ENCODE results near the gene MPZL1.

The MPZL1 gene

DNA sequence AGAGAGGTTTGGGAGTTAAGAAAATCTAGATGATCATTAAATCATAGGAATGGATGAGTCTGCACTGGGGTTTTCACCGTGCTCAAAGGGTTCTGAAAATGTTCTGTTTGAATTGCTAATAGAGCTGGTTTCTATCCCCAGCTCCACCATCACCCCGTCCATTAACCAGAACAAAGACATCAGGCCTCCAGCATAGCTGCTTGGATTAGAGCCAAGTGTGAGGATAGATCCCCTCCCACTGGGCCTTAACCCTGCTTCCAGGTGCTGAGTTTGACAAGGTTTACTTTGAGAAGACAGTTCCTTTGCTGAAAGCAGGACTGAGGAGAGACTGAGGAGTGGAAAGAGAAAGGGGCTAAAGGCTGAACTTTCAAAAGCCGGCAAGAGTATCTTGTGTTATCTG lies 48.3 kb downstream of the MPZL1 start:
- Histone ChIP-seq H2AFZ (ENCODE audit: low read depth, low read length) (no peak overlapping the region), H3K27me3 (ENCODE audit: insufficient read depth, low read length) (no peaks in the 10 kb centered on the region), H3K4me1 (ENCODE audit: insufficient read depth, low read length) (no peaks in the 10 kb centered on the region), H3K9me3 (ENCODE audit: low read length) (no peaks in the 10 kb centered on the region), H3K36me3 (ENCODE audit: insufficient read depth, low read length) (peaks cover 54% of the 10 kb centered on the region), H3K4me3 (ENCODE audit: low read length) (no peak overlapping the region)

DNA sequence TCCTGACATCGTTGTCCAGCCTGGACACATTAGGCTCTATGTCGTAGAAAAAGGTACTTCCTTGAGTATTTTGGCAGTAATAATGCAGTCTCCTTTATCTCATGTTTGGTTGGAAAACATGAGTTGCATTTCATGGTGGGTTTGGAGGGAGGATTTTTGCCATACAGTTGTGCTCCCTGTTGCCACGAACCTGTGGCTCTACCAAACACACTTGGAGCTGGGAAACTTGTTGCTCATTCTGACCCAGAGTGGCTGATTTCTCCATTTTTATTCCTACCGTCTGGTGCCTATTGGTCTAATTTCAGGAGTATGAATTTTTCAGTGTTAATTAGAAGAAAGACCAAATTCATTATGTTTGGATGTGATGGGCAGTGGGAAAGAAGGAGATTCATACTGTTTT lies 50.7 kb downstream of the MPZL1 start:
- H3K4me1 ChIP-seq (ENCODE audit: insufficient read depth, low read length): no peaks in the 10 kb centered on the region
- no peak overlapping the region for H2AFZ ChIP-seq (ENCODE audit: low read depth, low read length)
- peaks cover 61% of the 10 kb centered on the region for H3K36me3 ChIP-seq (ENCODE audit: insufficient read depth, low read length)
- no peaks in the 10 kb centered on the region for H3K9me3 ChIP-seq (ENCODE audit: low read length)
- no peaks in the 10 kb centered on the region for H3K27me3 ChIP-seq (ENCODE audit: insufficient read depth, low read length)
- H3K4me3 ChIP-seq (ENCODE audit: low read length): no peak overlapping the region

DNA sequence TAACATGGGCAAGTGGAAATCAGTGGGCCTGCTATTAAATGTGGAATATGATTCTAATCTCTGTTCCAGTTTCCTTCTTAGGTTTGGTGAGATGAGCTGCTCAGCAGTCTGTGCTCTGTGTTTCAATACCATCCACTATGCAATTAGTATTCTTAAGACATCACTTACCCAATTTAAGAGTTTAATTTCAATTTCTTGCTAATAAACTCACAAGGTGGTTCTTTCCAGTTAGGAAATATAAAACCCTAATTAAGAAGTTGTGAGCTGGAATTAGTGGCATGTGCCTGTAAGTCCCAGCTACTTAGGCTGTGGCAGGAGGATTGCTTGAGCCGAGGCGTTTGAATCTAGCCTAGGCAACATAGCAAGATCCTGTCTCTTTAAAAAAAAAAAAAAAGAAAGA lies 51.7 kb downstream of the MPZL1 start:
- H3K4me3 ChIP-seq (ENCODE audit: low read length): no peak overlapping the region
- H2AFZ ChIP-seq (ENCODE audit: low read depth, low read length): no peak overlapping the region
- no peaks in the 10 kb centered on the region for H3K9me3 ChIP-seq (ENCODE audit: low read length)
- H3K27me3 ChIP-seq (ENCODE audit: insufficient read depth, low read length): no peaks in the 10 kb centered on the region
- H3K36me3 ChIP-seq (ENCODE audit: insufficient read depth, low read length): peaks cover 62% of the 10 kb centered on the region
- H3K4me1 ChIP-seq (ENCODE audit: insufficient read depth, low read length): no peaks in the 10 kb centered on the region

- Histone ChIP-seq H3K9me3 (ENCODE audit: low read length) (no peaks in the 10 kb centered on the region), H3K27me3 (ENCODE audit: insufficient read depth, low read length) (no peaks in the 10 kb centered on the region), H3K4me3 (ENCODE audit: low read length) (no peak overlapping the region), H2AFZ (ENCODE audit: low read depth, low read length) (no peak overlapping the region), H3K36me3 (ENCODE audit: insufficient read depth, low read length) (peaks cover 55% of the 10 kb centered on the region), H3K4me1 (ENCODE audit: insufficient read depth, low read length) (no peaks in the 10 kb centered on the region)
These were observed 52.9 kb downstream of the MPZL1 start for GRCh38 chr1:167774710-167775109.

DNA sequence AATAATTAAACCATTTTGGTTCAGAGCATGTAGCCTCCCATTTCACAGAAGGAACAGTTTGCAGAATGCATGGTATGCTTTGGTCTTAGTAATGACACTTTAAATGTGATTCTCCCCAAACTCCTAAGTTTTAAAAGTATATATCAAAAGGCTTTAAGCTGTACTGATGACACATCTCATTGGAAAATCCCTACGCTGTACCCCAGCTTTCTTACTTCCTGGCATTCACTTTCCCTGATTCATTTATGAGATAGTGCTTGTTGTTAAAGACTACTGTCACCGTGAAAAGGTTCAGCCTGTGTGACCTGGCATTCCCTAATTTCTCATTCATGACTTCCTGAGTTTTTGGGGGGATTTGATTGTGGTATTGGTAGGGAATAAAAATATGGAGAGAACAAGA lies 53.4 kb downstream of the MPZL1 start:
- H3K36me3 ChIP-seq (ENCODE audit: insufficient read depth, low read length): peaks cover 56% of the 10 kb centered on the region

GRCh38 chr1:167776151-167776550 lies 54.4 kb downstream of the MPZL1 start:
- H3K4me3 ChIP-seq (ENCODE audit: low read length): no peak overlapping the region
- no peaks in the 10 kb centered on the region for H3K4me1 ChIP-seq (ENCODE audit: insufficient read depth, low read length)
- peaks cover 2% of the 10 kb centered on the region for H3K9me3 ChIP-seq (ENCODE audit: low read length)
- H3K27me3 ChIP-seq (ENCODE audit: insufficient read depth, low read length): no peaks in the 10 kb centered on the region
- H2AFZ ChIP-seq (ENCODE audit: low read depth, low read length): no peak overlapping the region
- H3K36me3 ChIP-seq (ENCODE audit: insufficient read depth, low read length): peaks cover 55% of the 10 kb centered on the region

More for the DNA sequence above, 53.4 kb downstream of the MPZL1 start:
- no peaks in the 10 kb centered on the region for H3K9me3 ChIP-seq (ENCODE audit: low read length)
- no peak overlapping the region for H2AFZ ChIP-seq (ENCODE audit: low read depth, low read length)
- H3K4me3 ChIP-seq (ENCODE audit: low read length): no peak overlapping the region
- no peaks in the 10 kb centered on the region for H3K27me3 ChIP-seq (ENCODE audit: insufficient read depth, low read length)
- no peaks in the 10 kb centered on the region for H3K4me1 ChIP-seq (ENCODE audit: insufficient read depth, low read length)

DNA sequence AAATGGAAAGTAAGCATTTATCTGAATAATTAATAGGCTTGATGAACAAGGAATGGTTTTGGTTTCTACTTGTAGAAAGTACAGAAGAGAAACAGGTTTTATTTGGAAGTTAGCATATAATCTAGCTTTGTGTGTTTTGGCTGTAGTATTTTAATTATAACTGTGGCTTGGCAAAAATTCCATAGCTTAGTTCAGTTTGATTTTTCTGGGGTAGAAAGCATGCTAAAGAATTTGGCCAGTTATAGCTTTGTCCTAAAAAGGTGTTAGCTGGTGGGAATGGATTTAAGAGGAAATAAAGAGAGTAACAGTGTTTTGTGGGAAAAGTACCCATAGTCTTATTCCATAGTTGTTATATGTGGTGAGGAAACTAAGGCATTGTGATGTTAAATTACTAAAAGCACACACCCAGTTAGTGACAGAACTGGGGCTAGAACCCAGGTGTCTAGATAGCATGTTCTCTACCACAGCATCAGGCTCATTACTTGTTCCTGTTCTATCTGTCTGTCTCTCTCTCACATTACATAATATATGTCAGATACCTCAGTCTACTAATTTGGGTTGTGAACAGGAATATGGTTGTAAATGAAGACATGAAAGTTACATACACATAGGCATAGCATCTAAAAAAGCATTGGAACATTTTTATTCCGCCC lies 55.0 kb downstream of the MPZL1 start:
- H3K4me3 ChIP-seq (ENCODE audit: low read length): no peak overlapping the region
- no peaks in the 10 kb centered on the region for H3K4me1 ChIP-seq (ENCODE audit: insufficient read depth, low read length)
- H2AFZ ChIP-seq (ENCODE audit: low read depth, low read length): no peak overlapping the region
- H3K27me3 ChIP-seq (ENCODE audit: insufficient read depth, low read length): no peaks in the 10 kb centered on the region
- H3K36me3 ChIP-seq (ENCODE audit: insufficient read depth, low read length): peaks cover 55% of the 10 kb centered on the region
- H3K9me3 ChIP-seq (ENCODE audit: low read length): peaks cover 2% of the 10 kb centered on the region

DNA sequence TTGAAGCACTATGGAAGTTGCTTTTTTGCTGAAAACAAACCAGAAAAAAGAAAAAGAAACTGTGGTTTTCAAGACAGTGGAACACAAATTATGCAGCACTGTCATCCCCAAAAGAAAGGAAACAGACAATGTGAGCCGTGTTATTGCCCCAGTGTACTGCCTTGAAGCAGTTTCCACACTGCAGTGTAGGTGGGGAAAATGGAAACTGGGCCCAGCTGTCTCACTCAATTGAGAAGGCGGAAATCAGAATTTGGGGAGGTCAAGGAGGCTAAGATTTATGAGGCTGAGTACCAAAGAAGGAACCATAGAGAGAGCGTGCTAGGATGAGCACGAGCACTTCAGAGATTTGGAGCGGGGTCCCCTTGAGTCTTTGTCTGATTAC lies 55.5 kb downstream of the MPZL1 start:
- Histone ChIP-seq H3K9me3 (ENCODE audit: low read length) (peaks cover 2% of the 10 kb centered on the region), H3K36me3 (ENCODE audit: insufficient read depth, low read length) (peaks cover 54% of the 10 kb centered on the region), H3K27me3 (ENCODE audit: insufficient read depth, low read length) (no peaks in the 10 kb centered on the region), H3K4me3 (ENCODE audit: low read length) (no peak overlapping the region), H3K4me1 (ENCODE audit: insufficient read depth, low read length) (no peaks in the 10 kb centered on the region), H2AFZ (ENCODE audit: low read depth, low read length) (no peak overlapping the region)

GRCh38 chr1:167781558-167781957 lies 59.8 kb downstream of the MPZL1 start:
- Histone ChIP-seq H3K36me3 (ENCODE audit: insufficient read depth, low read length) (peaks cover 42% of the 10 kb centered on the region), H3K4me3 (ENCODE audit: low read length) (no peak overlapping the region), H3K4me1 (ENCODE audit: insufficient read depth, low read length) (no peaks in the 10 kb centered on the region), H3K9me3 (ENCODE audit: low read length) (peaks cover 2% of the 10 kb centered on the region), H3K27me3 (ENCODE audit: insufficient read depth, low read length) (no peaks in the 10 kb centered on the region), H2AFZ (ENCODE audit: low read depth, low read length) (no peak overlapping the region)

DNA sequence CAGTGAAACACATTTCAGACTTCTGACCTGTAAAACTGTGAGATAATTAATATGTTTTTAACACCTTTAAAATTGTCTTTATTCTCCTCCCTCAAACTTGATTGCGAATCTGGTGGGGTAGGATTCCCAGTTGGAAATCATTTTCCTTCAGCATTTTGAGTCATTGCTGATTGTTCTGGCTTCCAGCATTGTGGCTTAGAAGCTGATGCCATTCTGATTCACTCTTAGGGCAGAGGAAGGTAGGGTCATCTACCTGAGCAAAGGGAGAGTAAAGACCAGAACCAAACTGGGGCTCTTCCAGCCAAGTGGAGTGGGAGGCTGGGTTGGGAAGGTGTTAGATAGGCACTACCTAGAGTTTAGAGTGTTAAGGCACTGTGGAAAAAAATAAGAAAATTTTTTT lies 61.2 kb downstream of the MPZL1 start:
- Histone ChIP-seq H3K36me3 (ENCODE audit: insufficient read depth, low read length) (peaks cover 39% of the 10 kb centered on the region), H3K4me3 (ENCODE audit: low read length) (no peak overlapping the region), H3K9me3 (ENCODE audit: low read length) (peaks cover 2% of the 10 kb centered on the region), H3K4me1 (ENCODE audit: insufficient read depth, low read length) (no peaks in the 10 kb centered on the region), H3K27me3 (ENCODE audit: insufficient read depth, low read length) (no peaks in the 10 kb centered on the region), H2AFZ (ENCODE audit: low read depth, low read length) (no peak overlapping the region)

DNA sequence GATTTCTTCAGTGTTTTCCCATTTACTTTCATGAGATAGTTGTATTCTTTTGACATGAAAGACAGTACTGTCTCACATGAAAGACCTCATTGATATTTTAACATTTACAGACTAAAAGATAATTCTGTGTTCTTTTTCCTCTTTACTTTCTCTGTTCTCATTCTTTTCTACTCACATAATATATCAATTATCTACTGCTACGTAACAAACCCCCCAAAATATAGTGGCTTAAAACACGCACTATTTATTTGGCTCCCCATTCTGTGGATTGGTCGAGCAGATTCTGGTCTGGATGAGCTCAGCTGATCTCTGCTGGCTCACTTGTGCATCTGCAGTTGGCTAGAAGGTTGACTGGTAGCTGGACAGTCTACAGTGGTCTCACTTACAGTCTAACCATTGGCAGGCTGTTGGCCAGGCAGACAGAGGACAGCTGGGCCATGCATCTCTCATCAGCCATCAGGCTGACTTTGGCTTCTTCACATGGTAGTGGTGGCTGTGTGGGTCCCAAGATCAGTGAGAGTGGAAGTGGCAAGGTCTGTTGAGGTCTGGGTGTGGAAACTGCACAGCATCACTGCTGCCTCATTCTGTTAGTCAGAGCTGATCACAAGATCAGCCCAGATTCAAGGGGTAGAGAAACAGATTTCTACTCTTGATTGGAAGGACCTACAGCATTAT lies 63.2 kb downstream of the MPZL1 start:
- no peaks in the 10 kb centered on the region for H3K27me3 ChIP-seq (ENCODE audit: insufficient read depth, low read length)
- H3K36me3 ChIP-seq (ENCODE audit: insufficient read depth, low read length): peaks cover 45% of the 10 kb centered on the region
- H3K9me3 ChIP-seq (ENCODE audit: low read length): peaks cover 2% of the 10 kb centered on the region
- H3K4me3 ChIP-seq (ENCODE audit: low read length): no peak overlapping the region
- H3K4me1 ChIP-seq (ENCODE audit: insufficient read depth, low read length): no peaks in the 10 kb centered on the region
- no peak overlapping the region for H2AFZ ChIP-seq (ENCODE audit: low read depth, low read length)

GRCh38 chr1:167786502-167786901 lies 64.7 kb downstream of the MPZL1 start:
- H3K9me3 ChIP-seq (ENCODE audit: low read length): no peaks in the 10 kb centered on the region
- no peaks in the 10 kb centered on the region for H3K27me3 ChIP-seq (ENCODE audit: insufficient read depth, low read length)
- peaks cover 42% of the 10 kb centered on the region for H3K36me3 ChIP-seq (ENCODE audit: insufficient read depth, low read length)
- no peaks in the 10 kb centered on the region for H3K4me1 ChIP-seq (ENCODE audit: insufficient read depth, low read length)
- no peak overlapping the region for H2AFZ ChIP-seq (ENCODE audit: low read depth, low read length)
- H3K4me3 ChIP-seq (ENCODE audit: low read length): no peak overlapping the region

DNA sequence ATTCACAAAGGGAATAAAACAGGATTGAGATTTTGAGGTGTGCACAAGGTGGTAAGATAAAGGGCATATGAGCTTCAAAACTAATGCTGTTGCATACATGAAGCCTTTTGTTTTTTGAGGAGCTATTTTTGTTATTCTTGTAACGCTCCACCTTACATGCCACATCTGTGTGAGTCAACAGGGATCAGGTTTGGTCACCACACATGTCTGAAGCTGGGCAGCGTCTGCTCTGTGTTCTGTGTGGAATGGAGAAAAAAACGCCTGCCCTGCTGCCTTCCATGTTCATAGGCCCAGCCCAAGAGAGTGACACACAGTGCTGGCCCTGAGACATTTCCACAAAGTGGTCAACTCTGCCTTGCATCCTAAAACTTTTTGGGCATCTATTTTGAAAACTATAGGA lies 67.7 kb downstream of the MPZL1 start:
- Histone ChIP-seq H3K36me3 (ENCODE audit: insufficient read depth, low read length) (peaks cover 37% of the 10 kb centered on the region), H3K27me3 (ENCODE audit: insufficient read depth, low read length) (no peaks in the 10 kb centered on the region), H3K4me3 (ENCODE audit: low read length) (no peak overlapping the region), H2AFZ (ENCODE audit: low read depth, low read length) (no peak overlapping the region), H3K9me3 (ENCODE audit: low read length) (no peaks in the 10 kb centered on the region), H3K4me1 (ENCODE audit: insufficient read depth, low read length) (no peaks in the 10 kb centered on the region)

GRCh38 chr1:167790117-167790516 lies 68.3 kb downstream of the MPZL1 start:
- no peak overlapping the region for H3K4me3 ChIP-seq (ENCODE audit: low read length)
- no peak overlapping the region for H2AFZ ChIP-seq (ENCODE audit: low read depth, low read length)
- no peaks in the 10 kb centered on the region for H3K9me3 ChIP-seq (ENCODE audit: low read length)
- no peaks in the 10 kb centered on the region for H3K27me3 ChIP-seq (ENCODE audit: insufficient read depth, low read length)
- H3K4me1 ChIP-seq (ENCODE audit: insufficient read depth, low read length): no peaks in the 10 kb centered on the region
- H3K36me3 ChIP-seq (ENCODE audit: insufficient read depth, low read length): peaks cover 35% of the 10 kb centered on the region
